HepG2 (cell line): ENCODE measurements around the gene CCL22. TPM values are rescaled to one million over a fixed set of nuclear protein-coding genes. Genes with fewer than 3 reads are reported as not detected.

ENCODE experiments used
- ATAC-seq: fragments of 200-7000 bp; cut with Tn5 transposase; 3 replicates; pipeline ENCODE4 v1.9.1; 2020; ENCODE audit warnings: mild to moderate bottlenecking, moderate library complexity
- BruUV-seq: library from RNA; stranded (reverse); fragments of 400-500 nt; replicated peaks from 2 replicates; lab custom pipeline; 2021; lab: Mats Ljungman, UMichigan
- CTCF ChIA-PET: fragments of 300-600 bp; formaldehyde crosslinking; extraction: SDS; loops from one replicate; lab custom pipeline; 2021; ENCODE audit warnings: low total read pairs, inconsistent platforms, low intra/inter-chr PET ratio; lab: Yijun Ruan, JAX
- POLR2A ChIA-PET: fragments of 350-600 bp; sonication (Branson Sonifier 250); formaldehyde crosslinking; loops from one replicate; lab custom pipeline; 2020; ENCODE audit warnings: antibody characterized with exemption, inconsistent platforms; lab: Yijun Ruan, JAX
- DNase-seq: peaks from one replicate; pipeline ENCODE4 v3.0.0-alpha.2; 2015; ENCODE audit warnings: low spot score
- FAIRE-seq: peaks from 3 replicates; lab custom pipeline; 2011; peaks lifted over from hg19 to GRCh38; lab: Jason Lieb, UNC
- H2AFZ ChIP-seq: one replicate; pipeline ENCODE4 v1.6.1; 2011; ENCODE audit warnings: low read length, inconsistent platforms
- H3K27ac ChIP-seq: fragments of 300-600 bp; 3 replicates; pipeline ENCODE4 v1.8.0; 2011; ENCODE audit warnings: mixed run types, mild to moderate bottlenecking, mixed read lengths, low read length, inconsistent platforms; ENCODE audit not compliant: insufficient read depth; ENCODE audit errors: extremely low read length
- H3K27me3 ChIP-seq, 2 experiments: fragments of 200-600 bp in 1 of 2; 2 replicates in 1 of 2; 3 replicates in 1 of 2; pipeline versions ENCODE4 v1.6.0 to v1.8.0; 2011; ENCODE audit warnings: low read length in 2 of 2, mild to moderate bottlenecking in 2 of 2, moderate library complexity in 2 of 2, inconsistent platforms in 1 of 2; ENCODE audit not compliant: insufficient read depth in 2 of 2, control insufficient read depth in 1 of 2
- H3K36me3 ChIP-seq, 2 experiments: fragments of 200-600 bp in 1 of 2; replicated peaks in 1 of 2; 2 replicates in 1 of 2; 3 replicates in 1 of 2; pipeline versions ENCODE4 v1.5.1 to v1.8.0; 2011; ENCODE audit warnings: low read length in 2 of 2, inconsistent platforms in 1 of 2; ENCODE audit not compliant: insufficient read depth in 2 of 2, control insufficient read depth in 1 of 2
- H3K4me1 ChIP-seq: 2 replicates; pipeline ENCODE4 v1.5.1; 2012; ENCODE audit warnings: low read length, inconsistent platforms; ENCODE audit not compliant: insufficient read depth
- H3K4me2 ChIP-seq: 2 replicates; pipeline ENCODE4 v1.6.0; 2011; ENCODE audit warnings: low read depth, low read length, inconsistent platforms
- H3K4me3 ChIP-seq, 3 experiments: fragments of 200-600 bp in 1 of 3; sonication (generic), shearing (Covaris generic) in 1 of 3; replicated peaks in 1 of 3; 2 replicates each; pipeline ENCODE4 v1.5.1; 2011 to 2016; ENCODE audit warnings: low read length in 3 of 3, inconsistent platforms in 2 of 3, low read depth in 2 of 3, mild to moderate bottlenecking in 2 of 3, control low read depth in 1 of 3, mixed read lengths in 1 of 3; ENCODE audit not compliant: insufficient read depth in 1 of 3
- H3K79me2 ChIP-seq: one replicate; pipeline ENCODE4 v1.6.1; 2011; ENCODE audit warnings: low read length, inconsistent platforms; ENCODE audit not compliant: insufficient read depth
- H3K9ac ChIP-seq: 2 replicates; pipeline ENCODE4 v1.6.0; 2011; ENCODE audit warnings: mild to moderate bottlenecking, low read depth, low read length, inconsistent platforms; ENCODE audit not compliant: insufficient read depth
- H3K9me3 ChIP-seq: 2 replicates; pipeline ENCODE4 v1.5.1; 2012; ENCODE audit warnings: mild to moderate bottlenecking, low read length
- H4K20me1 ChIP-seq: 2 replicates; pipeline ENCODE4 v1.6.0; 2011; ENCODE audit warnings: inconsistent platforms, mild to moderate bottlenecking, low read length, moderate library complexity; ENCODE audit not compliant: insufficient read depth
- CSRNP1 ChIP-seq: sonication (generic); formaldehyde crosslinking; IDR thresholded peaks from 2 replicates; pipeline ENCODE4 v1.8.1; 2023; ENCODE audit warnings: mild to moderate bottlenecking, missing genetic modification reagents
- HHEX ChIP-seq: IDR thresholded peaks from 2 replicates; pipeline ENCODE4 v1.6.1; 2016; ENCODE audit warnings: control low read depth
- HNF4A ChIP-seq: sonication (generic); formaldehyde crosslinking; IDR thresholded peaks from 2 replicates; pipeline ENCODE4 v1.4.0; 2020; ENCODE audit warnings: missing genetic modification reagents
- MED13 ChIP-seq: sonication (generic); formaldehyde crosslinking; IDR thresholded peaks from 2 replicates; pipeline ENCODE4 v1.5.0; 2020; ENCODE audit warnings: missing genetic modification reagents
- PHF21A ChIP-seq: sonication (generic); formaldehyde crosslinking; IDR thresholded peaks from 2 replicates; pipeline ENCODE4 v1.5.0; 2020; ENCODE audit warnings: mild to moderate bottlenecking, missing genetic modification reagents
- RFX5 ChIP-seq: IDR thresholded peaks from 2 replicates; pipeline ENCODE4 v1.6.1; 2011; ENCODE audit warnings: low read depth, low read length, improper control_type of control experiment
- SNAPC5 ChIP-seq: sonication (generic); formaldehyde crosslinking; IDR thresholded peaks from 2 replicates; pipeline ENCODE4 v1.8.1; 2023; ENCODE audit warnings: mild to moderate bottlenecking, missing genetic modification reagents, borderline replicate concordance
- SP1 ChIP-seq, 2 experiments: fragments of 450-650 bp in 1 of 2; sonication (generic) in 1 of 2; formaldehyde crosslinking in 1 of 2; IDR thresholded peaks; 2 replicates each; pipeline versions ENCODE4 v1.4.0 to v1.6.1; 2016 to 2020; ENCODE audit warnings: missing genetic modification reagents in 1 of 2
- THRA ChIP-seq: sonication (generic); formaldehyde crosslinking; IDR thresholded peaks from 2 replicates; pipeline ENCODE4 v1.4.0; 2020; ENCODE audit warnings: missing genetic modification reagents, borderline replicate concordance
- TMF1 ChIP-seq: sonication (generic); formaldehyde crosslinking; IDR thresholded peaks from 2 replicates; pipeline ENCODE4 v1.8.1; 2022; ENCODE audit warnings: low read depth, missing genetic modification reagents
- TOE1 ChIP-seq: sonication (generic); formaldehyde crosslinking; IDR thresholded peaks from 2 replicates; pipeline ENCODE4 v1.4.0; 2020; ENCODE audit warnings: mild to moderate bottlenecking, missing genetic modification reagents
- ZFP91 ChIP-seq: sonication (generic); formaldehyde crosslinking; IDR thresholded peaks from 2 replicates; pipeline ENCODE4 v1.9.0; 2022; ENCODE audit warnings: missing genetic modification reagents, mild to moderate bottlenecking, borderline replicate concordance
- ZNF225 ChIP-seq: sonication (generic); formaldehyde crosslinking; IDR thresholded peaks from 2 replicates; pipeline ENCODE4 v1.4.0; 2020; ENCODE audit warnings: mild to moderate bottlenecking, missing genetic modification reagents
- ZNF331 ChIP-seq: sonication (generic); formaldehyde crosslinking; IDR thresholded peaks from 2 replicates; pipeline ENCODE4 v1.4.0; 2020; ENCODE audit warnings: missing genetic modification reagents
- ZNF644 ChIP-seq: IDR thresholded peaks from 2 replicates; pipeline ENCODE4 v1.6.1; 2016; ENCODE audit warnings: low read depth
- ZNF704 ChIP-seq: sonication (generic); formaldehyde crosslinking; IDR thresholded peaks from 2 replicates; pipeline ENCODE4 v1.8.1; 2023; ENCODE audit warnings: mild to moderate bottlenecking, inconsistent platforms, moderate library complexity, missing genetic modification reagents, borderline replicate concordance
- ZNF879 ChIP-seq: sonication (generic); formaldehyde crosslinking; IDR thresholded peaks from 2 replicates; pipeline ENCODE4 v1.8.1; 2023; ENCODE audit warnings: missing genetic modification reagents
- WGBS: methylation state at CpG from one replicate; pipeline ENCODE4 v1.1.6; 2017; ENCODE audit warnings: low lambda C conversion rate; 5-methylcytosine and 5-hydroxymethylcytosine counted together
- in situ Hi-C: cut with HindIII; loops from 2 replicates; pipeline ENCODE4 v1.10.0; 2017; ENCODE audit warnings: low pct_unique_long_range_greater_than_20kb; ENCODE audit not compliant: extremely low pct_ligation_motif_present
- intact Hi-C: fragments of 100-400 bp; cut with micrococcal nuclease; formaldehyde crosslinking; loops from one replicate; pipeline ENCODE4 v1.10.0; 2022; ENCODE audit not compliant: unreplicated experiment
- polyA plus RNA-seq, 8 experiments: library from polyadenylated mRNA; depleted of rRNA in 3 of 8; stranded (reverse) in 7 of 8; unstranded in 1 of 8; fragments of >200 nt; fragmentation: Illumina TruSeq in 4 of 8; extraction: Trizol in 4 of 8; gene quantifications; 2 replicates each; pipeline versions ENCODE4 v1.2.1 to v1.2.3, GENCODE V29; 2011 to 2016; ENCODE audit warnings: low read depth in 4 of 8, missing spikeins in 1 of 8, mixed read lengths in 1 of 8; ENCODE audit not compliant: insufficient read depth in 1 of 8
- total RNA-seq, 5 experiments: library from RNA; depleted of rRNA; stranded (reverse); fragments of >200 nt; fragmentation: Illumina TruSeq; extraction: Trizol; gene quantifications; 2 replicates each; pipeline ENCODE4 v1.2.3, GENCODE V29; 2016; ENCODE audit warnings: low read depth in 1 of 5

The CCL22 gene
- total and polyA plus RNA-seq, 2 of the 13 experiments (the other 11 are each of a cell fraction or from before 2014, with no cell fraction given), result not detected

- H3K27ac ChIP-seq, result peak overlapping the region; percentile 99
- POLR2A ChIA-PET, result interaction anchor here (0.8 to 7.7 kb wide), 45 partner anchors 8 to 765 kb away, joined by 3 to 303 read pairs (median 8); partner anchors contain the start of genes ARL2BP, CCL17, CETP and CFAP20
- H3K27me3 ChIP-seq, result peaks cover 0 to 5% of the 10 kb centered on the region in 2 experiments; a peak in 1 of 5 replicates
- CTCF ChIA-PET, result interaction anchor here (1.2 kb wide), 1 partner anchor 72 kb away, joined by 4 read pairs; no protein-coding TSS in a partner anchor
- H3K4me2 ChIP-seq, result peak overlapping the region; percentile 98
- TSS peak; percentile 90 for BruUV-seq
- in situ Hi-C loops (loop anchor here (5.0 kb wide), 1 partner anchor 69 kb away; no protein-coding TSS in a partner anchor), intact Hi-C loops (loop anchor here (1.0 to 2.0 kb wide), 3 partner anchors 45 to 71 kb away; no protein-coding TSS in a partner anchor)
- peak overlapping the region; percentile 81 to 95 (median 84) for H3K4me3 ChIP-seq
- no peaks in the 10 kb centered on the region for H3K9me3 ChIP-seq
- peaks cover 3 to 9% of the 10 kb centered on the region in 2 experiments; a peak in 2 of 5 replicates for H3K36me3 ChIP-seq
- H2AFZ ChIP-seq, result no peak overlapping the region
- H3K79me2 ChIP-seq, result peaks cover 35% of the 10 kb centered on the region
- no peak for DNase-seq
- WGBS, result 77% methylated on average over 8 of the region's 15 CpGs
- ATAC-seq, result no peak
- no peak for FAIRE-seq
- H3K9ac ChIP-seq, result peak overlapping the region; percentile 96
- no peaks in the 10 kb centered on the region for H4K20me1 ChIP-seq
- H3K4me1 ChIP-seq, result peaks cover 58% of the 10 kb centered on the region
- TF ChIP-seq HHEX (CRISPR knock-in tag), result 0 out of 2 replicates have a peak, but pooled peaks have one; percentile 16
- no peak; the same call in 1 of the 2 replicates for TF ChIP-seq TOE1 (CRISPR knock-in tag)
- TF ChIP-seq CSRNP1, result no peak
- 0 out of 2 replicates have a peak, but pooled peaks have one; percentile 66 for TF ChIP-seq SNAPC5 (CRISPR knock-in tag)
- peak; percentile 71 for TF ChIP-seq PHF21A (CRISPR knock-in tag)
- TF ChIP-seq ZNF704 (CRISPR knock-in tag), result no peak
- TF ChIP-seq ZNF879 (CRISPR knock-in tag), result peak; percentile 73; the same call in 1 of the 2 replicates
- no peak for TF ChIP-seq ZNF644 (CRISPR knock-in tag)
- TF ChIP-seq SP1 (IDR thresholded peaks at IDR 0.05), result no peak
- no peak for TF ChIP-seq SP1 (CRISPR knock-in tag; IDR thresholded peaks at IDR 0.05)
- no peak for TF ChIP-seq THRA (CRISPR knock-in tag)
- TF ChIP-seq ZNF331 (CRISPR knock-in tag), result no peak
- no peak for TF ChIP-seq MED13 (CRISPR knock-in tag)
- peak; percentile 19; the same call in 1 of the 2 replicates for TF ChIP-seq ZNF225 (CRISPR knock-in tag)
- no peak for TF ChIP-seq HNF4A (CRISPR knock-in tag)
- no peak for TF ChIP-seq TMF1
- no peak for TF ChIP-seq RFX5
- TF ChIP-seq ZFP91 (CRISPR knock-in tag), result no peak
These were observed 13.2 kb downstream of the CCL22 start for GRCh38 chr16:57371494-57372371.
